Measurements from ENCODE around the gene AFMID. TPM values are rescaled to one million over a fixed set of nuclear protein-coding genes. Genes with fewer than 3 reads are reported as not detected.

The AFMID gene
- total and polyA plus RNA-seq, 9 donors, result 32.4 to 69.5 (median 41.2) TPM

DNA sequence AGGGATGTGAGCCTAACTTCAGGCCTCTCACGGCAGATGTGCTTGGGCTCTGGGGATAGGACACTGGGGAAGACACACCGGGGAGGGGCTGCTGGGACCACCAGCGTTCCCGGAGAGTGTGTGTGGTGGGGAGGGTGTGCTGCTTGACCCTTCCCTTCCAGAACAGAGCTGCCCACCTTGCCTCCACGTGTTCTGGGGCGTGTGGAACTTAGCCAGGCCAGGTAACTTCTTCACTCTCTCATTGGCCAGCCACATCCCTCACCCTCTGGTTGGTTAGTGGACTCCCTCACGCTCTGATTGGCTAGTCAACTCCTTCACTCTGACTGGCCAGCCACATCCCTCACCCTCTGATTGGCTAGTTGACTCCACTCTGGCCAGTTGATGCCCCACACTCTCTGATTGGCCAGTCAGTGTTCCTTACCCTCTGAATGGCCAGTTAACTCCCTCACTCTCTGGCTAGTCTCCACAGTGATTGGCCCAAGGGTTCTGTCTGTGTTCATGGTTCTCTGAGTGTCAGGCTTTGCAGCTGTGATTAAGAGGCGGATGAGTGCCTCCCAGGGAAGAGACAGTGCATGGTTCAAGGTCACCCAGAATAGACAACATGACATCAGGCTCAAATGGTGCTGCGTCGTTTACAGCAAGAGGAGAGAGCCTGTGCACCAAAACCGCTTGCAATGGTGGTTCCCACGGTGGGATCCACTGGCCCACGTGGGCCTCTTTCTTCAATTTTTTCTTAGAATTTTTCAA, 54.3 kb downstream of the AFMID start:
- H3K27ac ChIP-seq, result no peak overlapping the region
- intact Hi-C loops (cut with DNase I), result no loop called here
- TF ChIP-seq POLR2A (IDR thresholded peaks at IDR 0.05), result no peak
- TF ChIP-seq, protein P1, sequence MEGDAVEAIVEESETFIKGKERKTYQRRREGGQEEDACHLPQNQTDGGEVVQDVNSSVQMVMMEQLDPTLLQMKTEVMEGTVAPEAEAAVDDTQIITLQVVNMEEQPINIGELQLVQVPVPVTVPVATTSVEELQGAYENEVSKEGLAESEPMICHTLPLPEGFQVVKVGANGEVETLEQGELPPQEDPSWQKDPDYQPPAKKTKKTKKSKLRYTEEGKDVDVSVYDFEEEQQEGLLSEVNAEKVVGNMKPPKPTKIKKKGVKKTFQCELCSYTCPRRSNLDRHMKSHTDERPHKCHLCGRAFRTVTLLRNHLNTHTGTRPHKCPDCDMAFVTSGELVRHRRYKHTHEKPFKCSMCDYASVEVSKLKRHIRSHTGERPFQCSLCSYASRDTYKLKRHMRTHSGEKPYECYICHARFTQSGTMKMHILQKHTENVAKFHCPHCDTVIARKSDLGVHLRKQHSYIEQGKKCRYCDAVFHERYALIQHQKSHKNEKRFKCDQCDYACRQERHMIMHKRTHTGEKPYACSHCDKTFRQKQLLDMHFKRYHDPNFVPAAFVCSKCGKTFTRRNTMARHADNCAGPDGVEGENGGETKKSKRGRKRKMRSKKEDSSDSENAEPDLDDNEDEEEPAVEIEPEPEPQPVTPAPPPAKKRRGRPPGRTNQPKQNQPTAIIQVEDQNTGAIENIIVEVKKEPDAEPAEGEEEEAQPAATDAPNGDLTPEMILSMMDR (IDR thresholded peaks at IDR 0.05), result no peak
- no peak for TF ChIP-seq EP300 (IDR thresholded peaks at IDR 0.05)
- peaks cover 7% of the 10 kb centered on the region for H3K4me1 ChIP-seq (ENCODE audit: insufficient read depth)
- H3K9me3 ChIP-seq, result no peaks in the 10 kb centered on the region
- DNase-seq, result no peak
- H3K27me3 ChIP-seq, result no peaks in the 10 kb centered on the region
- H3K4me3 ChIP-seq, result no peak overlapping the region
- no peaks in the 10 kb centered on the region for H3K36me3 ChIP-seq
- WGBS, 3 donors, result 45 to 70% (median 56%) methylated on average over 13 of the region's 13 CpGs

DNA sequence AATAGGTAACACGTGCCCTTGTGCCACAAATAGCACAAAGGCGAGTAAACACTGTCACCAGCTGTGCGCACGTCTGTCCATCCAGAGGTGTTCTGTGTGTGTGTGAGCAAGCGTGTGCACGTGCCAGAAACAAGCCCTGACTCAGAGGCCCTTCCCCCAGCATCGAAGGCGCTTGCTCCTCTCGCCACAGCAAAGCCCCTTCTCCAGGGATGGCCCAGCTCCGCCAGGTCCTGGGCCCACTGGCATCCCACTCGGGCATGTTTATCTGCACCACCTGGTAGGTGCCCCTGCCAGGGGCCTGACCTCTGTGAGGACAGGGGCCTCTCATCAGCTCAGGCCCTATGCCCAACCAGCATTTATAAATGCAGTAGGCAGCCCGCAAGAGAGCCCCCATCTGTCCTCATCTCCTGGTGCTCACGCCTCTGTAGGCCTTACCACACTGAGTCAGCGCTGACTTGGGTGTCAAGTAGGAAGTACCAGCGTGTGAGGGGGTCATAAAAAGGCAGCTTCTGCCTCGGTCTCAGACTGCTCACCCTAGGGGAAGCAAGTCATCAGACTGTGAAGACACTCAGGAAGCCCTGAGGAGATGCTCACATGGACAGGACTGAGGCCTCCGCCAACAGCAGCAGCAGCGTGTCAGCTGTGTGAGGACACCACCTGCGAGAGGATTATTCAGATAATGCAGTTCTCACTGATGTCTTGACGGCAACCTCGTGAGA, 55.0 kb downstream of the AFMID start:
- H3K36me3 ChIP-seq, result no peaks in the 10 kb centered on the region
- H3K4me1 ChIP-seq (ENCODE audit: insufficient read depth), result peaks cover 7% of the 10 kb centered on the region
- 69 to 73% (median 69%) methylated on average over 19 to 21 of the region's 21 CpGs for WGBS, 3 donors
- no peak overlapping the region for H3K4me3 ChIP-seq
- DNase-seq, result peak in 1 of 5 donors; percentile 35
- H3K27ac ChIP-seq, result no peak overlapping the region
- TF ChIP-seq POLR2A (IDR thresholded peaks at IDR 0.05) (no peak), EP300 (IDR thresholded peaks at IDR 0.05) (no peak)
- TF ChIP-seq, protein P1 (IDR thresholded peaks at IDR 0.05), result no peak
- no peaks in the 10 kb centered on the region for H3K27me3 ChIP-seq
- H3K9me3 ChIP-seq, result no peaks in the 10 kb centered on the region
- intact Hi-C loops (cut with DNase I), result no loop called here

DNA sequence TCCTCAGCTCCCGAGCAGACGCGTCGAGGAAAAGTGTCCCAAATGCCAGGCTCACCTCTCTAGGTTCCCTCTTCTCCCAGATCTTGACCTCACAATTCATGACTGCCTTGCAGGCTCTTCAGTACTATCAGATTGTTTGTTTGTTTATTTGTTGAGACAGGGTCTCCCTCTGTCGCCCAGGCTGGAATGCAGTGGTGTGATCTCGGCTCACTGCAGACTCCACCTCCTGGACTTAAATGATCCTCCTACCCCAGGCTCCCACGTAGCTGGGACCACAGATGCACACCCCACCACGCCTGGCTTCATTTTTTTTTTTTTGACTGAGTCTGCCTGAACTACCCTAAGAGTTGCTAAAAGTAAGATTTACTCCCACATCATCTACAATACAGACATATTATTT, 60.1 kb downstream of the AFMID start:
- WGBS, 3 donors, result 64 to 72% (median 70%) methylated on average over 8 of the region's 8 CpGs
- no peak for TF ChIP-seq EP300 (IDR thresholded peaks at IDR 0.05)
- TF ChIP-seq POLR2A (IDR thresholded peaks at IDR 0.05), result no peak
- TF ChIP-seq, protein P1 (IDR thresholded peaks at IDR 0.05), result no peak
- Histone ChIP-seq H3K27me3 (no peaks in the 10 kb centered on the region), H3K27ac (no peak overlapping the region), H3K36me3 (no peaks in the 10 kb centered on the region), H3K4me3 (no peak overlapping the region), H3K9me3 (no peaks in the 10 kb centered on the region), H3K4me1 (ENCODE audit: insufficient read depth) (no peaks in the 10 kb centered on the region)
- intact Hi-C loops (cut with DNase I), result no loop called here
- no peak for DNase-seq

DNA sequence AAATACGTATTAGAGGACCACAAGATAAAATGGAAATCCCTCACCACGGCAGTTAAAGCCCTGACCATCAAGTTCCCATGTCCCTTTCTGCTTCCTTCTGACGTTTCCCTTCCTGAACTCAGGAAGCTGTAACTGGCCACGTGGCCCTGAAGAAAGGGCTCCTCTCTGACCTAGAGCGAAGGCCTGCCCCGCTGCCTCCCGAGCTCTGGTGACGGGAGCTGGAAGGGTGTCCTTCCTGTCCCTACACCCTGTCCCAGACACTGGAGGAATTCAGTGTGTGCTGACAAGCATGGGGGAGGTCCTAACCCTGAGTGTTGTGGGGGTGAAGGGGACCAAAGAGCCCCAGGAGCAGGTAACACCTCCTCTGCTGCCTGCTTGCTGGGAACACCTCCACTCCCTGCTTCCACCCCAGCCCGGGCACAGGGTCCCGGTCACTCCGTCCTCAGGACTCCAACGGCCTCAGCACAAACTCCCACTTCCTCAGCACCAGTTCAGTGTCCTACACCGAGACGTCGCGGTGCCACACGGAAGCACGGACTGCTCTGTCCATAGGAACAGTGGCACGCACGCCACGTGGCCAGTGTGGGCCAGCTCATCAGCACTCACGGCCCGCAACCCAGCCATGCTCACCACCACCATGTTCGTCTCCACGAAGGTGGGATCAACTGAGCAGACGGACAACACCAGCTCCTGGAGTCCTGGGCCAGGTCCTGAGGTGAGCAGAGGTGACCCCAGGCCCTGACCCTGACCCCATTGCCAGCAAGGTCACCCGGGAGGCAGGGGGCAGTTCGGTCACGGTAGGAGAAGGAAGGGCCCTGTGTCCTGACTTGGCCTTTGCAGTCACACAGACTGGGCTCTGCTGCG, 61.1 kb downstream of the AFMID start:
- Histone ChIP-seq H3K4me1 (ENCODE audit: insufficient read depth) (no peaks in the 10 kb centered on the region), H3K27me3 (no peaks in the 10 kb centered on the region), H3K36me3 (no peaks in the 10 kb centered on the region), H3K9me3 (no peaks in the 10 kb centered on the region), H3K27ac (no peak overlapping the region), H3K4me3 (no peak overlapping the region)
- TF ChIP-seq, protein P1 (IDR thresholded peaks at IDR 0.05), result no peak
- no peak for TF ChIP-seq POLR2A (IDR thresholded peaks at IDR 0.05)
- no peak for TF ChIP-seq EP300 (IDR thresholded peaks at IDR 0.05)
- 74 to 85% (median 77%) methylated on average over 30 of the region's 30 CpGs for WGBS, 3 donors
- intact Hi-C loops (cut with DNase I), result no loop called here
- no peak for DNase-seq

Data from ovary (tissue), 9 donors.